A549 (cell line): ENCODE results near the gene PPP1R7. TPM values are rescaled to one million over a fixed set of nuclear protein-coding genes. Genes with fewer than 3 reads are reported as not detected.

Experiments used
- ATAC-seq, 2 experiments: fragments of 200-7000 bp in 1 of 2; fragments of >200 bp in 1 of 2; cut with Nextera tagmentation in 1 of 2; cut with Tn5 transposase in 1 of 2; 3 replicates each; pipeline versions ENCODE4 v1.8.0 to v1.9.1; 2018 to 2020; ENCODE audit warnings: mild to moderate bottlenecking in 1 of 2, moderate library complexity in 1 of 2
- CTCF ChIA-PET: fragments of 300-600 bp; sonication (Branson Sonifier 250); formaldehyde crosslinking; extraction: SDS; loops from one replicate; lab custom pipeline; 2021; ENCODE audit warnings: antibody characterized with exemption, inconsistent platforms; lab: Yijun Ruan, JAX
- POLR2A ChIA-PET: fragments of 350-600 bp; formaldehyde crosslinking; extraction: SDS; loops from one replicate; lab custom pipeline; 2021; ENCODE audit warnings: antibody characterized with exemption, inconsistent platforms; lab: Yijun Ruan, JAX
- DNase-seq, 2 experiments: peaks; one replicate each; pipeline versions ENCODE4 v3.0.0 to v3.0.0-alpha.2; 2011 to 2016; ENCODE audit warnings: low read depth in 1 of 2, low spot score in 1 of 2
- FAIRE-seq: peaks from 2 replicates; lab custom pipeline; 2011; peaks lifted over from hg19 to GRCh38; lab: Jason Lieb, UNC
- H3K27ac ChIP-seq, 2 experiments: fragments of >200 bp; sonication (Bioruptor Twin); formaldehyde crosslinking; 3 replicates each; pipeline ENCODE4 v1.5.1; 2016 to 2017
- H3K4me1 ChIP-seq: fragments of >200 bp; sonication (Bioruptor Twin); formaldehyde crosslinking; 3 replicates; pipeline ENCODE4 v1.6.1; 2016
- H3K4me2 ChIP-seq: fragments of >200 bp; sonication (Bioruptor Twin); formaldehyde crosslinking; 3 replicates; pipeline ENCODE4 v1.6.1; 2016
- H3K4me3 ChIP-seq: fragments of >200 bp; sonication (Bioruptor Twin); formaldehyde crosslinking; 3 replicates; pipeline ENCODE4 v1.5.1; 2016
- H3K9me3 ChIP-seq: fragments of >200 bp; sonication (Bioruptor Twin); formaldehyde crosslinking; 3 replicates; pipeline ENCODE4 v1.6.1; 2016
- BCL3 ChIP-seq: fragments of >200 bp; sonication (Bioruptor Twin); formaldehyde crosslinking; IDR thresholded peaks from 3 replicates; pipeline ENCODE4 v1.6.1; 2016
- BHLHE40 ChIP-seq: IDR thresholded peaks from 2 replicates; pipeline ENCODE4 v1.6.1; 2012; ENCODE audit warnings: low read depth, low read length, inconsistent platforms
- CHD4 ChIP-seq: fragments of 200-600 bp; sonication (generic); IDR thresholded peaks from 2 replicates; pipeline ENCODE4 v1.6.1; 2016; ENCODE audit warnings: antibody characterized with exemption, mild to moderate bottlenecking, borderline replicate concordance
- ESRRA ChIP-seq: fragments of 150-350 bp; IDR thresholded peaks from 2 replicates; pipeline ENCODE4 v1.6.1; 2014; ENCODE audit warnings: mild to moderate bottlenecking, low read length, borderline replicate concordance
- GATA3 ChIP-seq: IDR thresholded peaks from 2 replicates; pipeline ENCODE4 v1.6.1; 2012; ENCODE audit warnings: borderline replicate concordance
- HMGXB4 ChIP-seq: fragments of 250-450 bp; sonication (Bioruptor Pico); IDR thresholded peaks from 2 replicates; pipeline ENCODE4 v1.5.0; 2021; ENCODE audit warnings: mild to moderate bottlenecking, moderate library complexity, borderline replicate concordance
- MAFK ChIP-seq: fragments of 450-650 bp; IDR thresholded peaks from 2 replicates; pipeline ENCODE4 v1.6.1; 2014; ENCODE audit not compliant: partially characterized antibody
- MAZ ChIP-seq: fragments of 150-350 bp; IDR thresholded peaks from 2 replicates; pipeline ENCODE4 v1.6.1; 2014; ENCODE audit warnings: antibody characterized with exemption, low read depth, low read length, borderline replicate concordance
- RARB ChIP-seq: fragments of 250-450 bp; sonication (Bioruptor Pico); IDR thresholded peaks from 2 replicates; pipeline ENCODE4 v1.8.0; 2021; ENCODE audit warnings: mild to moderate bottlenecking, moderate library complexity
- TFCP2L1 ChIP-seq: fragments of 250-450 bp; sonication (Bioruptor Pico); IDR thresholded peaks from 2 replicates; pipeline ENCODE4 v1.5.0; 2021; ENCODE audit warnings: mild to moderate bottlenecking
- WGBS: methylation state at CpG from one replicate; pipeline ENCODE4 v1.1.6; 2017; ENCODE audit errors: missing lambda C conversion rate; 5-methylcytosine and 5-hydroxymethylcytosine counted together
- polyA plus RNA-seq, 4 experiments: library from polyadenylated mRNA; depleted of rRNA in 3 of 4; stranded (reverse); fragments of >200 nt; fragmentation: RNase III in 1 of 4; extraction: RNeasy Plus Mini Kit Qiagen cat#74134 plus additional on column Dnase treatment in 1 of 4; gene quantifications; 2 replicates in 3 of 4; 3 replicates in 1 of 4; pipeline ENCODE4 v1.2.3, GENCODE V29; 2011 to 2017
- TF ChIP-seq, protein P1 (sequence below): fragments of 200-600 bp; sonication (generic); IDR thresholded peaks from 2 replicates; pipeline ENCODE4 v1.6.1; 2016; ENCODE audit warnings: antibody characterized with exemption, mild to moderate bottlenecking, moderate library complexity

PPP1R7 gene
- polyA plus RNA-seq, 2 of the 4 experiments (the other 2 are of a cell fraction), result 76.4 to 124 TPM

- FAIRE-seq (no peak), ATAC-seq (no peak), DNase-seq (no peak)
- Histone ChIP-seq H3K27ac (no peak overlapping the region), H3K4me1 (no peaks in the 10 kb centered on the region), H3K4me3 (no peak overlapping the region), H3K9me3 (no peaks in the 10 kb centered on the region), H3K4me2 (no peak overlapping the region)
- ChIA-PET CTCF (interaction anchor here (1.2 to 1.8 kb wide), 2 partner anchors 10 to 374 kb away, joined by 5 to 6 read pairs; no protein-coding TSS in a partner anchor), POLR2A (no interaction called here)
- no peak for TF ChIP-seq RARB (CRISPR knock-in tag)
- TF ChIP-seq MAZ, result no peak
- WGBS, result 90% methylated on average over 8 of the region's 8 CpGs
These were observed 74.7 kb downstream of the PPP1R7 start for GRCh38 chr2:241224851-241225438.

GRCh38 chr2:241225545-241225944 is 75.3 kb downstream of the PPP1R7 start:
- ChIA-PET POLR2A (no interaction called here), CTCF (interaction anchor here (1.2 to 1.8 kb wide), 2 partner anchors 9 to 374 kb away, joined by 5 to 6 read pairs; no protein-coding TSS in a partner anchor)
- Histone ChIP-seq H3K27ac (no peak overlapping the region), H3K4me2 (no peak overlapping the region), H3K4me1 (no peaks in the 10 kb centered on the region), H3K4me3 (no peak overlapping the region)
- FAIRE-seq (no peak), DNase-seq (no peak)
- WGBS, result 95% methylated on average over 16 of the region's 16 CpGs
- TF ChIP-seq TFCP2L1 (CRISPR knock-in tag) (no peak), BCL3 (no peak), HMGXB4 (CRISPR knock-in tag) (no peak), ESRRA (no peak), GATA3 (no peak), CHD4 (no peak)
- TF ChIP-seq, protein P1, sequence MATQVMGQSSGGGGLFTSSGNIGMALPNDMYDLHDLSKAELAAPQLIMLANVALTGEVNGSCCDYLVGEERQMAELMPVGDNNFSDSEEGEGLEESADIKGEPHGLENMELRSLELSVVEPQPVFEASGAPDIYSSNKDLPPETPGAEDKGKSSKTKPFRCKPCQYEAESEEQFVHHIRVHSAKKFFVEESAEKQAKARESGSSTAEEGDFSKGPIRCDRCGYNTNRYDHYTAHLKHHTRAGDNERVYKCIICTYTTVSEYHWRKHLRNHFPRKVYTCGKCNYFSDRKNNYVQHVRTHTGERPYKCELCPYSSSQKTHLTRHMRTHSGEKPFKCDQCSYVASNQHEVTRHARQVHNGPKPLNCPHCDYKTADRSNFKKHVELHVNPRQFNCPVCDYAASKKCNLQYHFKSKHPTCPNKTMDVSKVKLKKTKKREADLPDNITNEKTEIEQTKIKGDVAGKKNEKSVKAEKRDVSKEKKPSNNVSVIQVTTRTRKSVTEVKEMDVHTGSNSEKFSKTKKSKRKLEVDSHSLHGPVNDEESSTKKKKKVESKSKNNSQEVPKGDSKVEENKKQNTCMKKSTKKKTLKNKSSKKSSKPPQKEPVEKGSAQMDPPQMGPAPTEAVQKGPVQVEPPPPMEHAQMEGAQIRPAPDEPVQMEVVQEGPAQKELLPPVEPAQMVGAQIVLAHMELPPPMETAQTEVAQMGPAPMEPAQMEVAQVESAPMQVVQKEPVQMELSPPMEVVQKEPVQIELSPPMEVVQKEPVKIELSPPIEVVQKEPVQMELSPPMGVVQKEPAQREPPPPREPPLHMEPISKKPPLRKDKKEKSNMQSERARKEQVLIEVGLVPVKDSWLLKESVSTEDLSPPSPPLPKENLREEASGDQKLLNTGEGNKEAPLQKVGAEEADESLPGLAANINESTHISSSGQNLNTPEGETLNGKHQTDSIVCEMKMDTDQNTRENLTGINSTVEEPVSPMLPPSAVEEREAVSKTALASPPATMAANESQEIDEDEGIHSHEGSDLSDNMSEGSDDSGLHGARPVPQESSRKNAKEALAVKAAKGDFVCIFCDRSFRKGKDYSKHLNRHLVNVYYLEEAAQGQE, result no peak
- TF ChIP-seq, all 56 proteins: peak for 0
- H3K9me3 ChIP-seq, result no peaks in the 10 kb centered on the region
- no peak for ATAC-seq

DNA sequence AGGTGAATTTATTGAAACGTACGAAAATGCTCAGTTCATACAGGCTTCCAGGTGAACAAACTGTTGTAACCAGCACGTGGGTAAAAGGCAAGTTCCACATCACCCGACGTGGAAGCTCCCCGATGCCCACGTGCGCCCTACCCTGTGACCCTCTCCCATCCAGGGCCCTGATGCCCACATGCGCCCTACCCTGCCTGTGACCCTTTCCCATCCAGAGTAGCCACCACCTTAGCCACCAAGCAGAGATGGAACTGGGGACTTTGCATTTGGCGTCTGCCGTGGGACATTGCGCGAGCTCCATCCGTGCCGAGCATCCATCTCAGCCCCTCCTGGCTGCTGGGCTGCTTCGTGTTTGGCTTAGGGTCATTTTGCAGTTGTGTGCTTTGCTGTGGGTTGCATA is 75.7 kb downstream of the PPP1R7 start:
- POLR2A ChIA-PET, result no interaction called here
- CTCF ChIA-PET, result interaction anchor here (1.2 to 1.8 kb wide), 2 partner anchors 9 to 375 kb away, joined by 5 to 6 read pairs; no protein-coding TSS in a partner anchor
- Histone ChIP-seq H3K4me3 (no peak overlapping the region), H3K27ac (no peak overlapping the region), H3K4me1 (no peaks in the 10 kb centered on the region), H3K4me2 (no peak overlapping the region), H3K9me3 (no peaks in the 10 kb centered on the region)
- TF ChIP-seq MAFK, result peak; percentile 6
- TF ChIP-seq BHLHE40, result no peak
- DNase-seq (no peak), FAIRE-seq (no peak), ATAC-seq (no peak)
- 92% methylated on average over 16 of the region's 16 CpGs for WGBS
